PFSK-1 (cell line): ENCODE measurements around the gene TTC28.

Experiments used
- FOXP2 ChIP-seq: optimal IDR thresholded peaks from 2 replicates; pipeline ENCODE3; 2011; ENCODE audit warnings: borderline replicate concordance, control low read depth, inconsistent platforms; ENCODE audit not compliant: insufficient read depth; ENCODE audit errors: extremely low read length, extremely low read depth
- POLR2AphosphoS5 ChIP-seq: IDR thresholded peaks from 2 replicates; pipeline ENCODE4 v1.6.1; 2012; ENCODE audit warnings: low read depth, mild to moderate bottlenecking, control low read depth, low read length, moderate library complexity
- SIN3A ChIP-seq: IDR thresholded peaks from 2 replicates; pipeline ENCODE4 v1.6.1; 2012; ENCODE audit warnings: mild to moderate bottlenecking, low read length, moderate library complexity, borderline replicate concordance; ENCODE audit not compliant: insufficient read depth
- TAF1 ChIP-seq: IDR thresholded peaks from 2 replicates; pipeline ENCODE4 v1.6.1; 2012; ENCODE audit warnings: low read length, control low read depth, borderline replicate concordance; ENCODE audit not compliant: insufficient read depth
- TF ChIP-seq, protein P1 (sequence below), 2 experiments: IDR thresholded peaks; 2 replicates each; pipeline versions ENCODE4 v1.6.1 to v1.8.0; 2011 to 2012; ENCODE audit warnings: low read depth in 2 of 2, low read length in 2 of 2, control low read depth in 1 of 2, inconsistent platforms in 1 of 2, mild to moderate bottlenecking in 1 of 2, moderate library complexity in 1 of 2; ENCODE audit not compliant: insufficient read depth in 1 of 2

TTC28 gene

DNA sequence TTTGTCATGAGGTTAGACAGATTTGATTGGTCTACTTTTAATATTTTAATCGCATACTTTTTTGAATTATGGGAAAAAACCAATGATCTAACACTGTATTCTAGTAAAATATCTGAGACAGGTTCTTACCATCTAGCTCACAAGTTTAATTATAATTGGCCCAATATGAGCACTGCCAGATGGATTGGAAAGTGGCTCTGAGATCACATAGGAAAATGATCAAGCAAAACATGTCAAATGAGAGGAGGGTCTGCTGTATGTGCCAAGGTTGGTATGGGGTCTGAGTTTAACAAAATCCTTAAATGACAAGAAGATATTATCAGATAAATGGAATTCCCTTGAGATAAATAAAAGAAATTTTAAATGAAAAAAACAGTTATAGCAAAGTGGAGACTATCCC is 264.7 kb downstream of the TTC28 start:
- TF ChIP-seq, protein P1, sequence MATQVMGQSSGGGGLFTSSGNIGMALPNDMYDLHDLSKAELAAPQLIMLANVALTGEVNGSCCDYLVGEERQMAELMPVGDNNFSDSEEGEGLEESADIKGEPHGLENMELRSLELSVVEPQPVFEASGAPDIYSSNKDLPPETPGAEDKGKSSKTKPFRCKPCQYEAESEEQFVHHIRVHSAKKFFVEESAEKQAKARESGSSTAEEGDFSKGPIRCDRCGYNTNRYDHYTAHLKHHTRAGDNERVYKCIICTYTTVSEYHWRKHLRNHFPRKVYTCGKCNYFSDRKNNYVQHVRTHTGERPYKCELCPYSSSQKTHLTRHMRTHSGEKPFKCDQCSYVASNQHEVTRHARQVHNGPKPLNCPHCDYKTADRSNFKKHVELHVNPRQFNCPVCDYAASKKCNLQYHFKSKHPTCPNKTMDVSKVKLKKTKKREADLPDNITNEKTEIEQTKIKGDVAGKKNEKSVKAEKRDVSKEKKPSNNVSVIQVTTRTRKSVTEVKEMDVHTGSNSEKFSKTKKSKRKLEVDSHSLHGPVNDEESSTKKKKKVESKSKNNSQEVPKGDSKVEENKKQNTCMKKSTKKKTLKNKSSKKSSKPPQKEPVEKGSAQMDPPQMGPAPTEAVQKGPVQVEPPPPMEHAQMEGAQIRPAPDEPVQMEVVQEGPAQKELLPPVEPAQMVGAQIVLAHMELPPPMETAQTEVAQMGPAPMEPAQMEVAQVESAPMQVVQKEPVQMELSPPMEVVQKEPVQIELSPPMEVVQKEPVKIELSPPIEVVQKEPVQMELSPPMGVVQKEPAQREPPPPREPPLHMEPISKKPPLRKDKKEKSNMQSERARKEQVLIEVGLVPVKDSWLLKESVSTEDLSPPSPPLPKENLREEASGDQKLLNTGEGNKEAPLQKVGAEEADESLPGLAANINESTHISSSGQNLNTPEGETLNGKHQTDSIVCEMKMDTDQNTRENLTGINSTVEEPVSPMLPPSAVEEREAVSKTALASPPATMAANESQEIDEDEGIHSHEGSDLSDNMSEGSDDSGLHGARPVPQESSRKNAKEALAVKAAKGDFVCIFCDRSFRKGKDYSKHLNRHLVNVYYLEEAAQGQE (IDR thresholded peaks at IDR 0.05; ENCODE audit: insufficient read depth in 1 of 2, low read depth in 2 of 2, low read length in 2 of 2), result no peak

DNA sequence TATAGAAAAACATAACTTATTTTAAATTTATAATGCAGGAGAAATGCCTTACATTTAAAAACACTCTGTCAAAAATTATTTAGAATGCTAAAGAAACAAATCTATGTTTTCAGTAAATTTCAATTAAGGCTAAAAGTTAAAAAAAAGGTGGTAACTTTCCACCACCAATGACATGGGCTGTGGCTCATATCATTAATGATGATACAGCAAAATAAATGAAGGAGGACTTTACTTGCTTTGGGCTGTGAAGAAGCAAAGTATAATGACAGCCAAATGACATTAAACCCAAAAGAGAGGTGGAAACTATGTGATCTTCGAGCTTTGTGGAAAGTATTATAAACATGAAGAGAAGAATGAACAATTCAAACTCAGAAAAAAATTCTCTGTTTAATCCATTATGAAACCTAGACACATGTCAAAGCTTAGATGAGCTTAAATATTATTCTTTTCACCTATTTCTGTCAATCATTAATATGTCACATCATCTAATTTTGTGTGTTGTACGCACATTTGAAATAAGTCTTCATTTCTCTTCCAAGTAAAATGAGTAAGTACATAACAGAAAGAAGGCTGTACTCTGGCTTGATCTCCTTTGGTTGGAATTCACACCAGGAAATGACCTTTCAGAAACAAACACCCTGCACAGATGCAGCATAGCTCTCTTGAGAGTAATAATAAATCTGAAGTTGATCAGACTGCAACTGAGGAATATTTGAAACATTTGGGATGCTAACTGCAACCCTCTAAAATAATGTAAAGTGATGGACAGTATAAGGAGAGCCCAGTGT is 265.8 kb downstream of the TTC28 start:
- TF ChIP-seq POLR2AphosphoS5 (no peak), FOXP2 (no peak), SIN3A (no peak), TAF1 (no peak)
- TF ChIP-seq, protein P1 (IDR thresholded peaks at IDR 0.05; ENCODE audit: insufficient read depth in 1 of 2, low read depth in 2 of 2, low read length in 2 of 2), result no peak

DNA sequence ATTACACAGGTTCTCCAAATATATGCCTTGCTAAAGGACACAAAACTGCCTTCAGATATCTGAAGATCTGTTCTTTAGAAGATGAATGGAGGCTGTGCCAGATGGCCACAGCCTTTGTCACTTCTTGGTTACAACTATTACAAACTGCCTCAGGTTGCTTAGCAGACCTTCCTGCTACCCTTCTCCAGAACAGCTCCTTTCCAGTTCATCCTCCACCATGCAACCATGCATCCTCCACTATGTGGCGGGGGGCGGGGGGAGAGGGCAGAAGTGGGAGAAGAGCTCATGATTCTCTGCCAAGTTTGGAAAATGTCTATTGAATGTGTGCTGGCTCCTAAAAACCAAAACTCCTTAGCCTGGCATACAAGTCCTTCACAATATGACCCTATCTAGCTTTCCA is 267.5 kb downstream of the TTC28 start:
- no peak for TF ChIP-seq TAF1
- no peak for TF ChIP-seq POLR2AphosphoS5
- no peak for TF ChIP-seq SIN3A
- TF ChIP-seq, protein P1 (IDR thresholded peaks at IDR 0.05; ENCODE audit: insufficient read depth in 1 of 2, low read depth in 2 of 2, low read length in 2 of 2), result no peak
- TF ChIP-seq FOXP2, result no peak

DNA sequence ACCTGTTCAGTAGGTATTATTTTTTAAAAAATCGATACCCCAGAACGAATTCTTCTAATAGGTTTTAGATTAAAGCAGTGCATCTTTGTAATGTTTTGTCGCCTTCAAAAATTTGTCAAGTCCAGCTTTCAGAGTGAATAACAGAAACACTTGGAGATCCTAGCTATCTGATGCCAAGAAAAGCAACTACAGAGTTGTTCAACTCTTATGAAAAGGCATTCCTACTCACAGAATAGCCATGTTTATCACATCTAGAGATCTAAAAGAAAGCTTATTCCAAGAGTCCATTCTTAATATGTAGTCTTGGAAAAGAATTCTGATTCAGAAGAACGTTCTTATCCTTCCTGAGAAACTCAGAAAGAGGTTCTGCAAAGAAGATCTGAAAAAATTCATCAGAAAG is 268.5 kb downstream of the TTC28 start:
- TF ChIP-seq, protein P1 (IDR thresholded peaks at IDR 0.05; ENCODE audit: insufficient read depth in 1 of 2, low read depth in 2 of 2, low read length in 2 of 2), result no peak
- TF ChIP-seq FOXP2, result no peak

DNA sequence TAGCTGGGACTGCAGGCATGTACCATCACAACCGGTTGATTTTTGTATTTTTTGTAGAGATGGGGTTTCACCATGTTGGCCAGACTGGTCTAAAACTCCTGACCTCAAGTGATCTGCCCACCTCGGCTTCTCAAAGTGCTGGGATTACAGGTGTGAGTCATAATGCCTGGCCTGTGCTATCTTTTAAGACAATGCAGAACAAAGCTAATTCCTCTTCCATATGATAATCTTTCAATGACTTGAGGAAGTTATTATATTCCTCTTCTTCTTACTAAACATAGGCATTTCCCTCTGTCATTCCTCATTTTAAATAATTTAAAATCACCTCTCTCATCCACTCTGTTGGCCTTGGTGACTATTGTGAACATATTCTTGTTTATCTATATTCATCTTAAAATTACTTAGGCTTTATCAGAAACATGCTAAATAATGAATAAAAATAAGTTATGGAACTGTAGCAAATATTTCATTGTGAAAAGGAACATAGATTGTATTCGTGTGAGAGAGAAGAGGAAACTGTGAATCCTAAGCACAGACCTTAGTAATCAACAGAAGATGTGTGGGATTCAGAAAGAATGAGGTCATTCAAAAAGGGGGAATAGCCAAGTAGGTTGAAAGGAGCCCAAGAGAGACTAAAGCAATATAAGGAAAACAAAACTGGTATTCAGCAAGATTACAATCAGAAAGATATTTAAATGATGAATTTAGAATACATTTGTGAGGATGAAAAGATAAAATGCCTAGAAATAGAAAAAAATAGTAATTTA is 269.4 kb downstream of the TTC28 start:
- TF ChIP-seq, protein P1 (IDR thresholded peaks at IDR 0.05; ENCODE audit: insufficient read depth in 1 of 2, low read depth in 2 of 2, low read length in 2 of 2), result no peak
- no peak for TF ChIP-seq FOXP2
- no peak for TF ChIP-seq SIN3A
- TF ChIP-seq POLR2AphosphoS5, result no peak
- no peak for TF ChIP-seq TAF1
